Activated CD8-positive, alpha-beta T cell treated with anti-CD3 and anti-CD28 coated beads for 36 hours (primary cell): Measurements from ENCODE around the gene ENPP7. TPM values are rescaled to one million over a fixed set of nuclear protein-coding genes. Genes with fewer than 3 reads are reported as not detected.
A peak's percentile ranks its signal among the peaks of the same experiment; 100 is the strongest.

Experiments used
- ATAC-seq: fragments of 200-7000 bp; cut with Tn5 transposase; one replicate; pipeline ENCODE4 v1.10.0; 2021; ENCODE audit warnings: mild to moderate bottlenecking, moderate library complexity
- CTCF ChIA-PET: fragments of 350-600 bp; sonication (Branson Sonifier 250); formaldehyde crosslinking; loops from one replicate; lab custom pipeline; 2021; ENCODE audit warnings: antibody characterized with exemption; lab: Charles Lee
- POLR2A ChIA-PET: fragments of 350-600 bp; sonication (Branson Sonifier 250); formaldehyde crosslinking; loops from one replicate; lab custom pipeline; 2021; ENCODE audit warnings: antibody characterized with exemption; lab: Charles Lee
- DNase-seq: peaks from one replicate; pipeline ENCODE4 v3.0.0-alpha.2; 2020
- H3K27ac Mint-ChIP-seq: one replicate; pipeline ENCODE4 v1.8.0; 2021; ENCODE audit warnings: mild to moderate bottlenecking, mixed read lengths
- H3K27me3 Mint-ChIP-seq: one replicate; pipeline ENCODE4 v1.8.0; 2021; ENCODE audit warnings: mixed read lengths
- H3K36me3 Mint-ChIP-seq: one replicate; pipeline ENCODE4 v1.8.0; 2021; ENCODE audit warnings: low read depth, mixed read lengths
- H3K4me1 Mint-ChIP-seq: one replicate; pipeline ENCODE4 v1.8.0; 2021; ENCODE audit warnings: low read depth, mixed read lengths
- H3K4me3 Mint-ChIP-seq: one replicate; pipeline ENCODE4 v1.8.0; 2021; ENCODE audit warnings: mild to moderate bottlenecking, moderate library complexity, mixed read lengths
- H3K9me3 Mint-ChIP-seq: one replicate; pipeline ENCODE4 v1.8.0; 2021; ENCODE audit warnings: mixed read lengths
- CTCF ChIP-seq: fragments of 200-600 bp; IDR thresholded peaks from one replicate; pipeline ENCODE4 v1.8.0; 2022; ENCODE audit warnings: antibody characterized with exemption, mild to moderate bottlenecking
- intact Hi-C: fragments of 100-400 bp; cut with micrococcal nuclease; formaldehyde crosslinking; loops from one replicate; pipeline ENCODE4 v1.10.0; 2022
- total RNA-seq, 2 experiments: library from RNA; stranded (reverse); gene quantifications; one replicate each; pipeline ENCODE4 v1.2.3, GENCODE V29; 2021

The ENPP7 gene
- total RNA-seq, 2 experiments from 2014 or later = 0.16 TPM; not detected in 1

GRCh38 chr17:79722787-79723186 is 8.0 kb upstream of the ENPP7 start:
- ATAC-seq (no peak), DNase-seq (no peak)
- H3K9me3 Mint-ChIP-seq = no peaks in the 10 kb centered on the region
- intact Hi-C loops = no loop called here
- ChIA-PET POLR2A (no interaction called here), CTCF (no interaction called here)
- H3K4me3 Mint-ChIP-seq = no peak overlapping the region
- TF ChIP-seq CTCF = no peak
- no peaks in the 10 kb centered on the region for H3K36me3 Mint-ChIP-seq
- peaks cover 1% of the 10 kb centered on the region for H3K27me3 Mint-ChIP-seq
- H3K27ac Mint-ChIP-seq = no peak overlapping the region
- H3K4me1 Mint-ChIP-seq = no peaks in the 10 kb centered on the region

- H3K36me3 Mint-ChIP-seq = no peaks in the 10 kb centered on the region
- no peaks in the 10 kb centered on the region for H3K9me3 Mint-ChIP-seq
- POLR2A ChIA-PET = interaction anchor here (0.5 to 0.7 kb wide), 2 partner anchors 48 to 246 kb away, joined by 3 to 4 read pairs; no protein-coding TSS in a partner anchor
- DNase-seq (peak; percentile 93), ATAC-seq (peak; percentile 93)
- intact Hi-C loops = no loop called here
- CTCF ChIA-PET = interaction anchor here (0.8 to 2.7 kb wide), 2 partner anchors 13 to 17 kb away, joined by 3 to 18 read pairs; no protein-coding TSS in a partner anchor
- no peaks in the 10 kb centered on the region for H3K27me3 Mint-ChIP-seq
- TF ChIP-seq CTCF = no peak
- peak overlapping the region; percentile 68 for H3K4me3 Mint-ChIP-seq
- peak overlapping the region; percentile 81 for H3K27ac Mint-ChIP-seq
- peaks cover 11% of the 10 kb centered on the region for H3K4me1 Mint-ChIP-seq
Measured at GRCh38 chr17:79728169-79728907, 2.4 kb upstream of the ENPP7 start.

- no peak for DNase-seq
- ChIA-PET POLR2A (interaction anchor here (0.6 to 0.7 kb wide), 2 partner anchors 245 to 514 kb away, joined by 3 read pairs; no protein-coding TSS in a partner anchor), CTCF (interaction anchor here (0.8 to 2.7 kb wide), 2 partner anchors 12 to 16 kb away, joined by 3 to 18 read pairs; no protein-coding TSS in a partner anchor)
- Mint-ChIP-seq H3K27me3 (no peaks in the 10 kb centered on the region), H3K36me3 (no peaks in the 10 kb centered on the region), H3K4me3 (no peak overlapping the region), H3K4me1 (peaks cover 12% of the 10 kb centered on the region), H3K27ac (no peak overlapping the region), H3K9me3 (no peaks in the 10 kb centered on the region)
- intact Hi-C loops = no loop called here
- no peak for TF ChIP-seq CTCF
- ATAC-seq = peak; percentile 17
Measured at GRCh38 chr17:79728908-79729471, 1.8 kb upstream of the ENPP7 start.

- H3K4me1 Mint-ChIP-seq = peaks cover 12% of the 10 kb centered on the region
- POLR2A ChIA-PET = interaction anchor here (0.6 kb wide), 1 partner anchor 515 kb away, joined by 3 read pairs; no protein-coding TSS in a partner anchor
- no peak overlapping the region for H3K4me3 Mint-ChIP-seq
- no peak for TF ChIP-seq CTCF
- H3K27me3 Mint-ChIP-seq = no peaks in the 10 kb centered on the region
- ATAC-seq (no peak), DNase-seq (no peak)
- H3K9me3 Mint-ChIP-seq = no peaks in the 10 kb centered on the region
- intact Hi-C loops = no loop called here
- H3K27ac Mint-ChIP-seq = no peak overlapping the region
- no peaks in the 10 kb centered on the region for H3K36me3 Mint-ChIP-seq
- CTCF ChIA-PET = interaction anchor here (0.6 kb wide), 1 partner anchor 16 kb away, joined by 3 read pairs; no protein-coding TSS in a partner anchor
Measured at GRCh38 chr17:79729761-79730160, 982 bp upstream of the ENPP7 start.

- intact Hi-C loops = no loop called here
- CTCF ChIA-PET = interaction anchor here (0.6 to 3.7 kb wide), 2 partner anchors 11 to 16 kb away, joined by 3 to 15 read pairs; no protein-coding TSS in a partner anchor
- Mint-ChIP-seq H3K27me3 (no peaks in the 10 kb centered on the region), H3K4me3 (no peak overlapping the region), H3K27ac (no peak overlapping the region), H3K9me3 (no peaks in the 10 kb centered on the region), H3K36me3 (no peaks in the 10 kb centered on the region), H3K4me1 (peaks cover 12% of the 10 kb centered on the region)
- POLR2A ChIA-PET = no interaction called here
- ATAC-seq (no peak), DNase-seq (no peak)
- no peak for TF ChIP-seq CTCF
Measured at GRCh38 chr17:79730437-79730768, 340 bp upstream of the ENPP7 start.
